GM19455 (cell line): Measurements from ENCODE around the gene NRF1.

Experiments
- ATAC-seq: cut with Tn5 transposase; IDR thresholded peaks from one replicate; pipeline ENCODE4 v1.9.1; 2021; ENCODE audit not compliant: unreplicated experiment

NRF1 gene

GRCh38 chr7:129768614-129769399 lies 157.3 kb downstream of the NRF1 start:
- no peak for ATAC-seq

GRCh38 chr7:129769400-129769774 lies 157.9 kb downstream of the NRF1 start:
- no peak for ATAC-seq

GRCh38 chr7:129769866-129770808 lies 158.6 kb downstream of the NRF1 start:
- ATAC-seq, result no peak

GRCh38 chr7:129771201-129771927 lies 159.8 kb downstream of the NRF1 start:
- no peak for ATAC-seq

GRCh38 chr7:129771928-129772479 lies 160.5 kb downstream of the NRF1 start:
- no peak for ATAC-seq

- no peak for ATAC-seq
Observed at GRCh38 chr7:129772646-129773280, 161.2 kb downstream of the NRF1 start.

GRCh38 chr7:129773328-129773731 lies 161.8 kb downstream of the NRF1 start:
- no peak for ATAC-seq

GRCh38 chr7:129773871-129774270 lies 162.4 kb downstream of the NRF1 start:
- no peak for ATAC-seq

- no peak for ATAC-seq
Observed at GRCh38 chr7:129774359-129774758, 162.8 kb downstream of the NRF1 start.

GRCh38 chr7:129774871-129775694 lies 163.6 kb downstream of the NRF1 start:
- ATAC-seq, result no peak

- ATAC-seq, result no peak
Observed at GRCh38 chr7:129775695-129776361, 164.3 kb downstream of the NRF1 start.

- ATAC-seq, result no peak
Observed at GRCh38 chr7:129776362-129776722, 164.8 kb downstream of the NRF1 start.

GRCh38 chr7:129777195-129777844 lies 165.8 kb downstream of the NRF1 start:
- no peak for ATAC-seq

GRCh38 chr7:129777993-129778769 lies 166.7 kb downstream of the NRF1 start:
- ATAC-seq, result no peak

- ATAC-seq, result no peak
Observed at GRCh38 chr7:129778770-129779601, 167.5 kb downstream of the NRF1 start.

- ATAC-seq, result no peak
Observed at GRCh38 chr7:129779602-129780256, 168.2 kb downstream of the NRF1 start.
